K562 (cell line): ENCODE measurements around the gene CFP. TPM values are rescaled to one million over a fixed set of nuclear protein-coding genes. Genes with fewer than 3 reads are reported as not detected.
A peak's percentile ranks its signal among the peaks of the same experiment; 100 is the strongest.

Source experiments
- HEY1 ChIP-seq: fragments of 250-450 bp; sonication (Bioruptor Pico); IDR thresholded peaks from 2 replicates; pipeline ENCODE4 v1.5.0; 2020; ENCODE audit warnings: mild to moderate bottlenecking, moderate library complexity, borderline replicate concordance
- HNRNPH1 ChIP-seq: fragments of 200-400 bp; formaldehyde crosslinking; optimal IDR thresholded peaks from 2 replicates; pipeline ENCODE3; 2017; ENCODE audit warnings: low read depth, mild to moderate bottlenecking, low read length, moderate library complexity
- MIER1 ChIP-seq: fragments of 450-650 bp; IDR thresholded peaks from 2 replicates; pipeline ENCODE4 v1.6.1; 2016; ENCODE audit warnings: antibody characterized with exemption, mild to moderate bottlenecking, low read depth
- ZBTB2 ChIP-seq: fragments of 450-650 bp; IDR thresholded peaks from 2 replicates; pipeline ENCODE4 v1.6.1; 2016; ENCODE audit warnings: antibody characterized with exemption
- ZC3H11A ChIP-seq: IDR thresholded peaks from 2 replicates; pipeline ENCODE4 v1.6.1; 2012; ENCODE audit warnings: low read depth, low read length, improper control_type of control experiment
- polyA plus RNA-seq, 8 experiments: library from polyadenylated mRNA; depleted of rRNA in 4 of 8; stranded (reverse) in 5 of 8; unstranded in 3 of 8; fragments of >200 nt; fragmentation: Nextera tagmentation in 2 of 8; fragmentation: Illumina TruSeq in 1 of 8; extraction: Ambion mirVana in 2 of 8; extraction: Trizol in 1 of 8; gene quantifications; 2 replicates each; pipeline versions ENCODE4 v1.2.1 to v1.2.3, GENCODE V29; 2011 to 2014; ENCODE audit warnings: inconsistent platforms in 1 of 8, missing spikeins in 1 of 8
- total RNA-seq, 7 experiments: library from RNA; depleted of rRNA in 6 of 7; stranded (reverse); fragments of >200 nt in 6 of 7; fragmentation: Illumina TruSeq in 2 of 7; extraction: Trizol in 2 of 7; gene quantifications; 2 replicates each; pipeline versions ENCODE4 v1.2.1 to v1.2.3, GENCODE V29; 2011 to 2021; ENCODE audit warnings: low replicate concordance in 1 of 7
- TF ChIP-seq, protein P1 (sequence below), 2 experiments: fragments of 450-650 bp in 1 of 2; sonication (generic) in 1 of 2; formaldehyde crosslinking in 1 of 2; IDR thresholded peaks; 2 replicates each; pipeline versions ENCODE4 v1.7.1 to v1.9.0; 2016 to 2022; ENCODE audit warnings: inconsistent platforms in 1 of 2, mild to moderate bottlenecking in 1 of 2, missing genetic modification reagents in 1 of 2
- TF ChIP-seq, protein P2 (sequence below): fragments of 250-450 bp; sonication (Bioruptor Pico); IDR thresholded peaks from 2 replicates; pipeline ENCODE4 v1.4.0; 2020; ENCODE audit warnings: mild to moderate bottlenecking, moderate library complexity
- TF ChIP-seq, protein P3 (sequence below): IDR thresholded peaks from 3 replicates; pipeline ENCODE4 v1.6.1; 2011; ENCODE audit warnings: borderline replicate concordance, mild to moderate bottlenecking, moderate library complexity; ENCODE audit not compliant: insufficient read length; ENCODE audit errors: extremely low read depth

Gene CFP
- total and polyA plus RNA-seq, 9 of the 15 experiments (the other 6 are each of a cell fraction or from before 2014, with no cell fraction given) = 0.18 to 2.0 (median 0.55) TPM

DNA sequence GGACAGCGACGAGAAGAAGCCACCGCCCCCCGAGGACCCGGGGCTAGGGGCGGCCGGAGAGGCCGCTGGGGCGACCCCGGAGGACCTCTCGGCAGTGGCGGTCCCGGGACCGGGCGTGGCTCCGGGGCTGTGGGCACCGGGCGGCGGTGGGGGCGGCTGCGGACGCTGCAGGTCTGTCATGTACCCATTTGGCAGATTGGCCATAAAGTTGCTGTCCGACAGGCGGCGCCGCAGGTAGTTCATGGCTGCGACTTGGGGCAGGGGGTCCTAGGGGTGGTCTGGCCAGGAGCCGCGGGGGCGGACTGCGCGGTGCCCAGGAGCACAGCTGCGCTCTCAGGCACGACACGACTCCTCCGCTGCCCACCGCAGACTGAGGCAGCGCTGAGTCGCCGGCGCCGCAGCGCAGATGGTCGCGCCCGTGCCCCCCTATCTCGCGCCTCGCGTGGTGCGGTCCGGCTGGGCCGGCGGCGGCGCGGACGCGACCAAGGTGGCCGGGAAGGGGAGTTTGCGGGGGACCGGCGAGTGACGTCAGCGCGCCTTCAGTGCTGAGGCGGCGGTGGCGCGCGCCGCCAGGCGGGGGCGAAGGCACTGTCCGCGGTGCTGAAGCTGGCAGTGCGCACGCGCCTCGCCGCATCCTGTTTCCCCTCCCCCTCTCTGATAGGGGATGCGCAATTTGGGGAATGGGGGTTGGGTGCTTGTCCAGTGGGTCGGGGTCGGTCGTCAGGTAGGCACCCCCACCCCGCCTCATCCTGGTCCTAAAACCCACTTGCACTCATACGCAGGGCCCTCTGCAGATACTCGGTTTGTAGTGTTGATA is 10.0 kb downstream of the CFP start, which contains the start of gene SYN1 (continued):
- TF ChIP-seq, protein P1, sequence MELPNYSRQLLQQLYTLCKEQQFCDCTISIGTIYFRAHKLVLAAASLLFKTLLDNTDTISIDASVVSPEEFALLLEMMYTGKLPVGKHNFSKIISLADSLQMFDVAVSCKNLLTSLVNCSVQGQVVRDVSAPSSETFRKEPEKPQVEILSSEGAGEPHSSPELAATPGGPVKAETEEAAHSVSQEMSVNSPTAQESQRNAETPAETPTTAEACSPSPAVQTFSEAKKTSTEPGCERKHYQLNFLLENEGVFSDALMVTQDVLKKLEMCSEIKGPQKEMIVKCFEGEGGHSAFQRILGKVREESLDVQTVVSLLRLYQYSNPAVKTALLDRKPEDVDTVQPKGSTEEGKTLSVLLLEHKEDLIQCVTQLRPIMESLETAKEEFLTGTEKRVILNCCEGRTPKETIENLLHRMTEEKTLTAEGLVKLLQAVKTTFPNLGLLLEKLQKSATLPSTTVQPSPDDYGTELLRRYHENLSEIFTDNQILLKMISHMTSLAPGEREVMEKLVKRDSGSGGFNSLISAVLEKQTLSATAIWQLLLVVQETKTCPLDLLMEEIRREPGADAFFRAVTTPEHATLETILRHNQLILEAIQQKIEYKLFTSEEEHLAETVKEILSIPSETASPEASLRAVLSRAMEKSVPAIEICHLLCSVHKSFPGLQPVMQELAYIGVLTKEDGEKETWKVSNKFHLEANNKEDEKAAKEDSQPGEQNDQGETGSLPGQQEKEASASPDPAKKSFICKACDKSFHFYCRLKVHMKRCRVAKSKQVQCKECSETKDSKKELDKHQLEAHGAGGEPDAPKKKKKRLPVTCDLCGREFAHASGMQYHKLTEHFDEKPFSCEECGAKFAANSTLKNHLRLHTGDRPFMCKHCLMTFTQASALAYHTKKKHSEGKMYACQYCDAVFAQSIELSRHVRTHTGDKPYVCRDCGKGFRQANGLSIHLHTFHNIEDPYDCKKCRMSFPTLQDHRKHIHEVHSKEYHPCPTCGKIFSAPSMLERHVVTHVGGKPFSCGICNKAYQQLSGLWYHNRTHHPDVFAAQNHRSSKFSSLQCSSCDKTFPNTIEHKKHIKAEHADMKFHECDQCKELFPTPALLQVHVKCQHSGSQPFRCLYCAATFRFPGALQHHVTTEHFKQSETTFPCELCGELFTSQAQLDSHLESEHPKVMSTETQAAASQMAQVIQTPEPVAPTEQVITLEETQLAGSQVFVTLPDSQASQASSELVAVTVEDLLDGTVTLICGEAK (IDR thresholded peaks at IDR 0.05) = peak; percentile 46
- TF ChIP-seq, protein P1 (CRISPR knock-in tag; IDR thresholded peaks at IDR 0.05) = no peak
- TF ChIP-seq, protein P2, sequence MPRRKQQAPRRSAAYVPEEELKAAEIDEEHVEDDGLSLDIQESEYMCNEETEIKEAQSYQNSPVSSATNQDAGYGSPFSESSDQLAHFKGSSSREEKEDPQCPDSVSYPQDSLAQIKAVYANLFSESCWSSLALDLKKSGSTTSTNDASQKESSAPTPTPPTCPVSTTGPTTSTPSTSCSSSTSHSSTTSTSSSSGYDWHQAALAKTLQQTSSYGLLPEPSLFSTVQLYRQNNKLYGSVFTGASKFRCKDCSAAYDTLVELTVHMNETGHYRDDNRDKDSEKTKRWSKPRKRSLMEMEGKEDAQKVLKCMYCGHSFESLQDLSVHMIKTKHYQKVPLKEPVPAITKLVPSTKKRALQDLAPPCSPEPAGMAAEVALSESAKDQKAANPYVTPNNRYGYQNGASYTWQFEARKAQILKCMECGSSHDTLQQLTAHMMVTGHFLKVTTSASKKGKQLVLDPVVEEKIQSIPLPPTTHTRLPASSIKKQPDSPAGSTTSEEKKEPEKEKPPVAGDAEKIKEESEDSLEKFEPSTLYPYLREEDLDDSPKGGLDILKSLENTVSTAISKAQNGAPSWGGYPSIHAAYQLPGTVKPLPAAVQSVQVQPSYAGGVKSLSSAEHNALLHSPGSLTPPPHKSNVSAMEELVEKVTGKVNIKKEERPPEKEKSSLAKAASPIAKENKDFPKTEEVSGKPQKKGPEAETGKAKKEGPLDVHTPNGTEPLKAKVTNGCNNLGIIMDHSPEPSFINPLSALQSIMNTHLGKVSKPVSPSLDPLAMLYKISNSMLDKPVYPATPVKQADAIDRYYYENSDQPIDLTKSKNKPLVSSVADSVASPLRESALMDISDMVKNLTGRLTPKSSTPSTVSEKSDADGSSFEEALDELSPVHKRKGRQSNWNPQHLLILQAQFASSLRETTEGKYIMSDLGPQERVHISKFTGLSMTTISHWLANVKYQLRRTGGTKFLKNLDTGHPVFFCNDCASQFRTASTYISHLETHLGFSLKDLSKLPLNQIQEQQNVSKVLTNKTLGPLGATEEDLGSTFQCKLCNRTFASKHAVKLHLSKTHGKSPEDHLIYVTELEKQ = no peak
- TF ChIP-seq, protein P3, sequence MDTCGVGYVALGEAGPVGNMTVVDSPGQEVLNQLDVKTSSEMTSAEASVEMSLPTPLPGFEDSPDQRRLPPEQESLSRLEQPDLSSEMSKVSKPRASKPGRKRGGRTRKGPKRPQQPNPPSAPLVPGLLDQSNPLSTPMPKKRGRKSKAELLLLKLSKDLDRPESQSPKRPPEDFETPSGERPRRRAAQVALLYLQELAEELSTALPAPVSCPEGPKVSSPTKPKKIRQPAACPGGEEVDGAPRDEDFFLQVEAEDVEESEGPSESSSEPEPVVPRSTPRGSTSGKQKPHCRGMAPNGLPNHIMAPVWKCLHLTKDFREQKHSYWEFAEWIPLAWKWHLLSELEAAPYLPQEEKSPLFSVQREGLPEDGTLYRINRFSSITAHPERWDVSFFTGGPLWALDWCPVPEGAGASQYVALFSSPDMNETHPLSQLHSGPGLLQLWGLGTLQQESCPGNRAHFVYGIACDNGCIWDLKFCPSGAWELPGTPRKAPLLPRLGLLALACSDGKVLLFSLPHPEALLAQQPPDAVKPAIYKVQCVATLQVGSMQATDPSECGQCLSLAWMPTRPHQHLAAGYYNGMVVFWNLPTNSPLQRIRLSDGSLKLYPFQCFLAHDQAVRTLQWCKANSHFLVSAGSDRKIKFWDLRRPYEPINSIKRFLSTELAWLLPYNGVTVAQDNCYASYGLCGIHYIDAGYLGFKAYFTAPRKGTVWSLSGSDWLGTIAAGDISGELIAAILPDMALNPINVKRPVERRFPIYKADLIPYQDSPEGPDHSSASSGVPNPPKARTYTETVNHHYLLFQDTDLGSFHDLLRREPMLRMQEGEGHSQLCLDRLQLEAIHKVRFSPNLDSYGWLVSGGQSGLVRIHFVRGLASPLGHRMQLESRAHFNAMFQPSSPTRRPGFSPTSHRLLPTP = no peak
- TF ChIP-seq ZC3H11A = no peak
- TF ChIP-seq HNRNPH1 = no peak
- TF ChIP-seq MIER1 = peak; percentile 83; the same call in 1 of the 2 replicates
- no peak for TF ChIP-seq HEY1 (CRISPR knock-in tag)
- peak; percentile 47; the same call in 1 of the 2 replicates for TF ChIP-seq ZBTB2
